Astrocyte (in vitro differentiated cells and primary cell): ENCODE results near the gene SV2A.

Source experiments
- CTCF ChIP-seq: IDR thresholded peaks from 2 replicates; pipeline ENCODE4 v1.5.1; 2011; ENCODE audit warnings: low read depth, mild to moderate bottlenecking, inconsistent platforms, low read length, moderate library complexity; ENCODE audit not compliant: insufficient read depth
- EZH2 ChIP-seq: IDR thresholded peaks from 2 replicates; pipeline ENCODE4 v1.6.1; 2012; ENCODE audit warnings: mild to moderate bottlenecking, low read length, inconsistent platforms; ENCODE audit not compliant: insufficient read depth

- TF ChIP-seq CTCF: no peak
- TF ChIP-seq EZH2: no peak
Observed at GRCh38 chr1:149928401-149928724, 10.7 kb upstream of the SV2A start.
